B cell (primary cell): ENCODE results near the gene CTR9. TPM values are rescaled to one million over a fixed set of nuclear protein-coding genes. Genes with fewer than 3 reads are reported as not detected.

Experiments
- ATAC-seq: fragments of 200-7000 bp; cut with Tn5 transposase; one replicate; pipeline ENCODE4 v1.10.0; 2021; ENCODE audit warnings: low read depth, mild to moderate bottlenecking, moderate number of reproducible peaks, moderate library complexity
- CTCF ChIA-PET: fragments of 350-600 bp; sonication (Branson Sonifier 250); formaldehyde crosslinking; loops from one replicate; lab custom pipeline; 2021; ENCODE audit warnings: antibody characterized with exemption, inconsistent platforms; lab: Charles Lee
- POLR2A ChIA-PET: fragments of 350-600 bp; sonication (Branson Sonifier 250); formaldehyde crosslinking; loops from one replicate; lab custom pipeline; 2021; ENCODE audit warnings: antibody characterized with exemption; lab: Charles Lee
- DNase-seq: peaks from one replicate; pipeline ENCODE4 v3.0.0; 2013
- H2AFZ ChIP-seq: 2 replicates; pipeline ENCODE4 v1.6.1; 2012; ENCODE audit warnings: mild to moderate bottlenecking, low read depth, low read length; ENCODE audit not compliant: insufficient read depth, poor library complexity, severe bottlenecking
- H3K27ac ChIP-seq, 2 donors: 1 replicate in 1 of 2; 2 replicates in 1 of 2; pipeline ENCODE4 v1.5.1; 2012 to 2013; ENCODE audit warnings: low read length in 2 of 2, mild to moderate bottlenecking in 2 of 2, moderate library complexity in 1 of 2
- H3K27me3 ChIP-seq, 4 experiments: fragments of 200-600 bp in 1 of 4; sonication (generic) in 1 of 4; replicated peaks in 1 of 4; 1 replicate in 2 of 4; 2 replicates in 2 of 4; pipeline versions ENCODE4 v1.6.1 to v1.7.0; 2013 to 2016; ENCODE audit warnings: low read length in 3 of 4, mild to moderate bottlenecking in 2 of 4, mixed read lengths in 1 of 4, moderate library complexity in 1 of 4; ENCODE audit not compliant: insufficient read depth in 4 of 4, control insufficient read depth in 3 of 4; ENCODE audit errors: control extremely low read depth in 1 of 4
- H3K36me3 ChIP-seq, 2 experiments: replicated peaks in 1 of 2; 1 replicate in 1 of 2; 2 replicates in 1 of 2; pipeline versions ENCODE4 v1.6.1 to v1.7.1; 2013; ENCODE audit warnings: low read length in 1 of 2; ENCODE audit not compliant: insufficient read depth in 2 of 2, control insufficient read depth in 1 of 2; ENCODE audit errors: control extremely low read depth in 1 of 2, extremely low read depth in 1 of 2
- H3K4me1 ChIP-seq, 2 donors: fragments of 200-600 bp in 1 of 2; sonication (generic) in 1 of 2; 1 replicate in 1 of 2; 2 replicates in 1 of 2; pipeline versions ENCODE4 v1.5.1 to v1.6.1; 2013 to 2017; ENCODE audit warnings: low read length in 2 of 2; ENCODE audit not compliant: control insufficient read depth in 2 of 2, insufficient read depth in 2 of 2
- H3K4me2 ChIP-seq: replicated peaks from 2 replicates; pipeline ENCODE3; 2012; ENCODE audit warnings: mild to moderate bottlenecking, low read depth, low read length; ENCODE audit not compliant: poor library complexity, severe bottlenecking
- H3K4me3 ChIP-seq, 5 experiments: fragments of 200-600 bp in 1 of 5; sonication (generic) in 1 of 5; 1 replicate in 3 of 5; 2 replicates in 2 of 5; pipeline versions ENCODE4 v1.5.1 to v1.7.0; 2011 to 2016; ENCODE audit warnings: low read length in 4 of 5, mild to moderate bottlenecking in 4 of 5, low read depth in 2 of 5, control low read depth in 1 of 5, moderate library complexity in 1 of 5; ENCODE audit not compliant: insufficient read depth in 1 of 5; ENCODE audit errors: control extremely low read depth in 1 of 5, extremely low read depth in 1 of 5
- H3K79me2 ChIP-seq: fragments of 200-600 bp; sonication (generic); one replicate; pipeline ENCODE4 v1.6.0; 2016; ENCODE audit warnings: low read length; ENCODE audit not compliant: control insufficient read depth, insufficient read depth
- H3K9ac ChIP-seq: fragments of 200-600 bp; sonication (generic); 2 replicates; pipeline ENCODE4 v1.6.1; 2017; ENCODE audit warnings: mild to moderate bottlenecking, low read length, moderate library complexity
- H3K9me3 ChIP-seq, 3 donors: one replicate each; pipeline versions ENCODE4 v1.6.1 to v1.7.1; 2013; ENCODE audit warnings: low read length in 2 of 3; ENCODE audit not compliant: control insufficient read depth in 2 of 3, insufficient read depth in 1 of 3; ENCODE audit errors: control extremely low read depth in 1 of 3
- H4K20me1 ChIP-seq: 2 replicates; pipeline ENCODE4 v1.6.0; 2012; ENCODE audit warnings: mild to moderate bottlenecking, low read length; ENCODE audit not compliant: insufficient read depth, control insufficient read depth, poor library complexity, severe bottlenecking
- H3K27ac Mint-ChIP-seq: one replicate; pipeline ENCODE4 v1.8.0; 2021; ENCODE audit warnings: mixed read lengths
- H3K27me3 Mint-ChIP-seq: one replicate; pipeline ENCODE4 v1.8.0; 2021; ENCODE audit warnings: mixed read lengths
- H3K4me1 Mint-ChIP-seq: one replicate; pipeline ENCODE4 v1.8.0; 2021; ENCODE audit warnings: mixed read lengths
- H3K4me3 Mint-ChIP-seq: one replicate; pipeline ENCODE4 v1.8.0; 2021; ENCODE audit warnings: mixed read lengths
- H3K9me3 Mint-ChIP-seq: one replicate; pipeline ENCODE4 v1.8.0; 2022; ENCODE audit warnings: mixed read lengths; ENCODE audit not compliant: insufficient read depth
- EZH2 ChIP-seq: IDR thresholded peaks from 2 replicates; pipeline ENCODE4 v1.6.1; 2012; ENCODE audit warnings: borderline replicate concordance, low read depth, mild to moderate bottlenecking, moderate library complexity, low read length; ENCODE audit not compliant: insufficient read depth, poor library complexity, severe bottlenecking
- WGBS: methylation state at CpG from one replicate; pipeline ENCODE4 v1.1.5; 2013; ENCODE audit warnings: missing lambda C conversion rate; ENCODE audit not compliant: insufficient coverage; 5-methylcytosine and 5-hydroxymethylcytosine counted together
- intact Hi-C: fragments of 100-400 bp; cut with micrococcal nuclease; formaldehyde crosslinking; loops from one replicate; pipeline ENCODE4 v1.10.0; 2022
- polyA plus RNA-seq: library from polyadenylated mRNA; depleted of rRNA; stranded (reverse); fragments of >200 nt; gene quantifications from 2 replicates; pipeline ENCODE4 v1.2.3, GENCODE V29; 2012
- total RNA-seq, 2 donors: library from RNA; stranded (reverse); fragments of 120-200 nt in 1 of 2; gene quantifications; 1 replicate in 1 of 2; 2 replicates in 1 of 2; pipeline versions ENCODE4 v1.2.3 to v1.2.4, GENCODE V29; 2013 to 2022
- TF ChIP-seq, protein P1 (sequence below): fragments of 200-600 bp; IDR thresholded peaks from one replicate; pipeline ENCODE4 v1.8.0; 2022; ENCODE audit warnings: antibody characterized with exemption, mild to moderate bottlenecking

Gene CTR9
- total and polyA plus RNA-seq, 2 donors (not counting 1 experiment from before 2014, with no cell fraction given): 9.0 to 46.7 TPM

DNA sequence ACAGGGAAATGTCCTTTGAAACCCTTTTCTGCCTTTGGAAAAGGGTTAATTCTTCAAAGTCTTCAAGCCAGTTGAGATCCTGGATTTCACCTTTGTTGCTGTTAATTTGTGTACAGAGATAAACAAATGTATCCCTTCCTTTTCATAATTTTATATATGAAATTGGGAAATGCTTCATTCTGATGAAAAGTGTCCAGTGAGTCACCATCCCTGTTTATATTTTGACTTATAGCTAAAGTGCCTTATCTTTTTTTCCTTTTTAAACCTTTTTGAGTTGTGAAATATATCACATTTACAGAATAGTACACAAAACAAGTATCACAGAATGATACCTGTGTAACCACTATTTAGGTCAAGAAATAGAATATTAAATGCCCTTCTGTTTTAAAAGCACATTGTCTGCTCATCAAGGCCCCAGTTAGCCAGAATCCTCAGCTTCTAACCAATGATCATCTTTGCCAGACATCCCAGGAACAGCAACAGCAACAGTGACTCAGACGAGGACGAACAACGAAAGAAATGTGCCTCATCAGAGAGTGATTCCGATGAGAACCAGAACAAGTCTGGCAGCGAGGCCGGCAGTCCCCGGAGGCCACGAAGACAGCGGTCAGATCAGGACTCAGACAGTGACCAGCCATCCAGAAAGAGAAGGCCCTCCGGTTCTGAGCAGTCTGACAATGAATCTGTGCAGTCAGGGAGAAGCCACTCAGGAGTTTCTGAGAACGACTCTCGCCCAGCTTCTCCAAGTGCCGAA is 27.3 kb downstream of the CTR9 start:
- DNase-seq: no peak
- no peaks in the 10 kb centered on the region for H3K9me3 ChIP-seq
- peak overlapping the region; percentile 24 for H3K27ac Mint-ChIP-seq

DNA sequence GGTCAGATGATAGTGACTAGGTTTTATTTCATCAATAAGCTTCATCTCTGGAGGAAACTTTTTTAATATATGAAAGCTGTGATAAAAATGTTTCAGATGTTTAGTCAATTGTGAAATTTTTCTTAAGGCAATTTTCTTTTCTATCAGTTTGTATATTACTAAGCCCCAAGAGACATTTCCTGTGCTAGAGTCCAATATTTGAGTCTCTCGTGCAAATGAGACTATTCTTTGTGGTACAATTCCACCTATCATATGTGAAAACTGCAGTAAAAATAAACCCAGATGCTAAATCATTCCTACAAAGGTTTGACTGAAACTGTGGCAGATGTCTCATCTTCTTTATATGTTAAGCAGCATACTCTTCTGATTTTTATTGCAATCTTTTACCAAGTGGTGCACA is 28.0 kb downstream of the CTR9 start:
- no peak overlapping the region for H3K27ac Mint-ChIP-seq
- H3K4me2 ChIP-seq: no peak overlapping the region
- H3K36me3 ChIP-seq: peaks cover 8 to 42% of the 10 kb centered on the region in 2 experiments
- DNase-seq: no peak
- peaks cover 2% of the 10 kb centered on the region for H3K4me1 Mint-ChIP-seq
- intact Hi-C loops: no loop called here
- H3K4me3 Mint-ChIP-seq: no peak overlapping the region
- H3K9me3 Mint-ChIP-seq: no peaks in the 10 kb centered on the region
- ChIA-PET POLR2A (no interaction called here), CTCF (interaction anchor here (1.1 to 1.3 kb wide), 2 partner anchors 14 to 1008 kb away, joined by 3 to 4 read pairs; no protein-coding TSS in a partner anchor)
- no peaks in the 10 kb centered on the region for H4K20me1 ChIP-seq
- no peak overlapping the region for H2AFZ ChIP-seq
- WGBS: no CpG with 5 or more reads among the region's 1 CpG
- H3K9ac ChIP-seq: no peak overlapping the region
- H3K4me1 ChIP-seq: no peaks in the 10 kb centered on the region
- no peak overlapping the region for H3K4me3 ChIP-seq
- ATAC-seq: no peak
- no peaks in the 10 kb centered on the region for H3K27me3 Mint-ChIP-seq
- H3K27me3 ChIP-seq: no peaks in the 10 kb centered on the region
- TF ChIP-seq EZH2: no peak
- TF ChIP-seq, protein P1, sequence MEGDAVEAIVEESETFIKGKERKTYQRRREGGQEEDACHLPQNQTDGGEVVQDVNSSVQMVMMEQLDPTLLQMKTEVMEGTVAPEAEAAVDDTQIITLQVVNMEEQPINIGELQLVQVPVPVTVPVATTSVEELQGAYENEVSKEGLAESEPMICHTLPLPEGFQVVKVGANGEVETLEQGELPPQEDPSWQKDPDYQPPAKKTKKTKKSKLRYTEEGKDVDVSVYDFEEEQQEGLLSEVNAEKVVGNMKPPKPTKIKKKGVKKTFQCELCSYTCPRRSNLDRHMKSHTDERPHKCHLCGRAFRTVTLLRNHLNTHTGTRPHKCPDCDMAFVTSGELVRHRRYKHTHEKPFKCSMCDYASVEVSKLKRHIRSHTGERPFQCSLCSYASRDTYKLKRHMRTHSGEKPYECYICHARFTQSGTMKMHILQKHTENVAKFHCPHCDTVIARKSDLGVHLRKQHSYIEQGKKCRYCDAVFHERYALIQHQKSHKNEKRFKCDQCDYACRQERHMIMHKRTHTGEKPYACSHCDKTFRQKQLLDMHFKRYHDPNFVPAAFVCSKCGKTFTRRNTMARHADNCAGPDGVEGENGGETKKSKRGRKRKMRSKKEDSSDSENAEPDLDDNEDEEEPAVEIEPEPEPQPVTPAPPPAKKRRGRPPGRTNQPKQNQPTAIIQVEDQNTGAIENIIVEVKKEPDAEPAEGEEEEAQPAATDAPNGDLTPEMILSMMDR: no peak
- H3K27ac ChIP-seq: no peak overlapping the region
- no peaks in the 10 kb centered on the region for H3K79me2 ChIP-seq
- no peaks in the 10 kb centered on the region for H3K9me3 ChIP-seq

More for the DNA sequence above, 27.3 kb downstream of the CTR9 start:
- 98% methylated on average over 13 of the region's 13 CpGs for WGBS
- Mint-ChIP-seq H3K9me3 (no peaks in the 10 kb centered on the region), H3K4me3 (no peak overlapping the region), H3K4me1 (peaks cover 2% of the 10 kb centered on the region), H3K27me3 (no peaks in the 10 kb centered on the region)
- ChIA-PET POLR2A (no interaction called here), CTCF (interaction anchor here (1.1 to 1.3 kb wide), 2 partner anchors 14 to 1009 kb away, joined by 3 to 4 read pairs; no protein-coding TSS in a partner anchor)
- intact Hi-C loops: no loop called here
- Histone ChIP-seq H2AFZ (no peak overlapping the region), H3K4me3 (no peak overlapping the region), H3K79me2 (no peaks in the 10 kb centered on the region), H3K27ac (peak overlapping the region in 1 of 2 donors; percentile 26), H3K4me2 (no peak overlapping the region), H4K20me1 (no peaks in the 10 kb centered on the region), H3K27me3 (no peaks in the 10 kb centered on the region), H3K36me3 (peaks cover 8 to 49% of the 10 kb centered on the region in 2 experiments), H3K9ac (no peak overlapping the region), H3K4me1 (no peaks in the 10 kb centered on the region)
- ATAC-seq: no peak
- TF ChIP-seq EZH2: no peak
- TF ChIP-seq, protein P1: no peak
